Sigmoid colon (tissue), 4 donors: ENCODE data around the gene PIAS1.

Experiments
- POLR2A ChIP-seq, 2 donors: fragments of 450-650 bp; IDR thresholded peaks; one replicate each; pipeline ENCODE4 v1.6.1; 2016; ENCODE audit warnings: antibody characterized with exemption in 2 of 2, mild to moderate bottlenecking in 2 of 2, moderate library complexity in 2 of 2
- POLR2AphosphoS5 ChIP-seq, 4 donors: sonication (generic); formaldehyde crosslinking; IDR thresholded peaks; one replicate each; pipeline ENCODE4 v1.6.1; 2017; ENCODE audit warnings: antibody characterized with exemption in 4 of 4
- TF ChIP-seq, protein P1 (sequence below), 4 experiments: fragments of 450-650 bp in 3 of 4; fragments of 200-600 bp in 1 of 4; IDR thresholded peaks; one replicate each; pipeline ENCODE4 v1.5.1; 2016 to 2019; ENCODE audit warnings: antibody characterized with exemption in 4 of 4, mild to moderate bottlenecking in 3 of 4, moderate library complexity in 2 of 4

DNA sequence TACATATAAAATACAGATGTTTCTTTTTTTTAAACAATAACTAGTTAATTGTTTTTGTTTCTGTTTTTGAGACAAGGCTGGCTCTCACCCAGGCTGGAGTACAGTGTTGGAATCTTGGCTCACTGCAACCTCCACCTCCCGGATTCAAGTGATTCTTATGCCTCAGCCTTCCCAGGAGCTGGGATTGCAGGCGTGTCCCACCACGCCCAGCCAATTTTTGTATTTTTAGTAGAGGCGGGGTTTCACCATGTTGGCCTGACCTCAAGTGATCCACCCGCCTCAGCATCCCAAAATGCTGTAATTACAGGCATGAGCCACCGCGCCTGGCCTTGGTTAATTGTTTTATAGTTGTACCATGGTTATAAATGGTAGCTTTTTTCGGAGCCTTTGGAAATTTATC lies 72.3 kb downstream of the PIAS1 start:
- TF ChIP-seq, protein P1, sequence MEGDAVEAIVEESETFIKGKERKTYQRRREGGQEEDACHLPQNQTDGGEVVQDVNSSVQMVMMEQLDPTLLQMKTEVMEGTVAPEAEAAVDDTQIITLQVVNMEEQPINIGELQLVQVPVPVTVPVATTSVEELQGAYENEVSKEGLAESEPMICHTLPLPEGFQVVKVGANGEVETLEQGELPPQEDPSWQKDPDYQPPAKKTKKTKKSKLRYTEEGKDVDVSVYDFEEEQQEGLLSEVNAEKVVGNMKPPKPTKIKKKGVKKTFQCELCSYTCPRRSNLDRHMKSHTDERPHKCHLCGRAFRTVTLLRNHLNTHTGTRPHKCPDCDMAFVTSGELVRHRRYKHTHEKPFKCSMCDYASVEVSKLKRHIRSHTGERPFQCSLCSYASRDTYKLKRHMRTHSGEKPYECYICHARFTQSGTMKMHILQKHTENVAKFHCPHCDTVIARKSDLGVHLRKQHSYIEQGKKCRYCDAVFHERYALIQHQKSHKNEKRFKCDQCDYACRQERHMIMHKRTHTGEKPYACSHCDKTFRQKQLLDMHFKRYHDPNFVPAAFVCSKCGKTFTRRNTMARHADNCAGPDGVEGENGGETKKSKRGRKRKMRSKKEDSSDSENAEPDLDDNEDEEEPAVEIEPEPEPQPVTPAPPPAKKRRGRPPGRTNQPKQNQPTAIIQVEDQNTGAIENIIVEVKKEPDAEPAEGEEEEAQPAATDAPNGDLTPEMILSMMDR (IDR thresholded peaks at IDR 0.05) = no peak
- no peak for TF ChIP-seq POLR2AphosphoS5 (IDR thresholded peaks at IDR 0.05)
- TF ChIP-seq POLR2A (IDR thresholded peaks at IDR 0.05) = no peak
